ENCODE measurements around the gene RCAN1. TPM values are rescaled to one million over a fixed set of nuclear protein-coding genes. Genes with fewer than 3 reads are reported as not detected.

Gene RCAN1
- total RNA-seq (2021; ENCODE audit: unreplicated experiment) (9.7 TPM), Bru-seq, nascent RNA (percentile 50 among the genes with signal in this experiment), BruChase-seq, experiment 1, labeled RNA remaining after a 6-hour chase (percentile 51 among the genes with signal in this experiment), BruChase-seq, experiment 2, labeled RNA remaining after a 2-hour chase (percentile 47 among the genes with signal in this experiment)
- polyA plus RNA-seq (2012) = 11.0 and 11.2 TPM in 2 replicates
- long read RNA-seq, transcript RCAN1-201 (4 exons, 2,490 nt) = major isoform, 40 of 43 reads
- long read RNA-seq, partial matches to known transcripts = 0 of 43 reads
- long read RNA-seq, other reads (novel, unspliced or antisense) = 1 of 43 reads

DNA sequence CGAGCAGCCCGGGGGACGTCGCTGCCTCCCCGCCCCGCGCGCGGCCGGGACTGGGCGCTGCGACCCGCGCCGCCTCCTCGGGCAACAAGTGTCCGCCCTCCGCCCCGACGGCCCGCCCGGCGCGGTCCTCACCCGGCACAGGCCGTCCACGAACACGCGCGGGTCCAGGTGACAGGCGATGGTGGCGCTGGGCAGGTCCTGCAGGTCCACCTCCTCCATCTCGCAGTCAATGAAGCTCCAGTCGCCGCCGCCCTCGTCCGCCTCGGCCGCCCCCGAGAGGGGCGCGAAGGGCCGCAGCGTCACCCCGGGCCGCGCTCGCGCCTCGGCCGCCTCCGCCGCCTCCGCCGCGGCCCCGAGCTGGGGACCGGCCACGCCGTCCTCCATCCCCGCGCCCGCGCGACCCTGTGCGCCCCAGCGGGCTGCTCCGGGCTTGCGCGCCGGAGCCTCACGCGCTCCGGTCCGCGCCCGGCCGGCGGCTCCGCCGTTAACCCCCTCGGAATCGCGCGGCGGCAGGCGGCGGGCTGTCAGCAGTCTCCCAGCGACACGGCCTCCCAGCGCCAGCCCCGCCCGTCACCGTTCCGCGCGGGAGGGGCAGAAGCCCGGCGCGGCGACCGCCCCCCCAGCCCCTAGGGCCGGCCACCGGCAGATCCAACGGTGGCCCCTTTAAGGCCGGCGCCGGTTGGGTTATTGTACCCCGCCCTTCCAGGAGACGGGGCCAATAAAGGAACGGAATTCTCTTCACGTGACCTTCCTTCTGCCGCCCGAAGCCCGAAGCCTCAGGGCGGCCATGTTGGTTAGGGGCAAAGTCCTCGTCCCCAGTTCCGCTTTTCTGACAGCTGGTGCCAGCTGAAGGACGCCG lies at the start of gene RCAN1:
RCAN1 (minus strand) TSS at position 486 of the 859 bp plus-strand sequence; CDS start at position 384, 102 bp downstream.
- no peaks in the 10 kb centered on the region for H3K9me3 ChIP-seq (ENCODE audit: control insufficient read depth in 1 of 2, insufficient read depth in 1 of 2, low read depth in 1 of 2, low read length in 2 of 2)
- peak within 1 kb of the TSS; percentile 89 for H2AFZ ChIP-seq (ENCODE audit: low read depth, low read length, poor library complexity, severe bottlenecking)
- peaks cover 5 to 12% of the 10 kb centered on the region in 2 experiments; a peak in 3 of 4 replicates for H3K4me1 ChIP-seq (ENCODE audit: control insufficient read depth in 1 of 2, insufficient read depth in 2 of 2, low read length in 2 of 2)
- POLR2A ChIA-PET = no interaction called here
- ATAC-seq = peak; percentile 96
- H3K4me3 ChIP-seq (replicated peaks in 1 of 2; ENCODE audit: low read depth in 1 of 2, low read length in 2 of 2) = peak within 1 kb of the TSS; percentile 59 to 73
- DNase-seq (ENCODE audit: low read depth, low spot score) = peak; percentile 79
- RAD21 ChIA-PET (ENCODE audit: low non-redundant PET in 1 of 2, low total read pairs in 2 of 2, uncharacterized antibody in 2 of 2, unreplicated experiment in 2 of 2) = interaction anchor here in 1 of 2 experiments (0.6 kb wide), 1 partner anchor 159 kb away, joined by 3 read pairs; no protein-coding TSS in a partner anchor
- peak within 1 kb of the TSS; percentile 94 for H3K4me2 ChIP-seq (ENCODE audit: low read length)
- no peaks in the 10 kb centered on the region for H3K79me2 ChIP-seq (ENCODE audit: insufficient read depth, low read length)
- H3K9me2 ChIP-seq (ENCODE audit: insufficient read depth) = no peaks in the 10 kb centered on the region
- peak within 1 kb of the TSS; percentile 58 for H3K9ac ChIP-seq (ENCODE audit: low read length)
- BruUV-seq (replicated peaks) = no TSS peak
- H3K27me3 ChIP-seq (ENCODE audit: insufficient read depth, low read length) = no peaks in the 10 kb centered on the region
- H4K20me1 ChIP-seq (ENCODE audit: insufficient read depth) = no peaks in the 10 kb centered on the region
- H3K36me3 ChIP-seq (ENCODE audit: control insufficient read depth in 1 of 2, insufficient read depth in 2 of 2, low read length in 2 of 2) = no peaks in the 10 kb centered on the region
- CTCF ChIA-PET = interaction anchor here (2.1 kb wide), 1 partner anchor 12 kb away, joined by 10 read pairs; no protein-coding TSS in a partner anchor
- intact Hi-C loops (cut with micrococcal nuclease) = loop anchor here (2.0 to 10.0 kb wide), 2 partner anchors 16 to 60 kb away; no protein-coding TSS in a partner anchor
- TF ChIP-seq, protein P1, sequence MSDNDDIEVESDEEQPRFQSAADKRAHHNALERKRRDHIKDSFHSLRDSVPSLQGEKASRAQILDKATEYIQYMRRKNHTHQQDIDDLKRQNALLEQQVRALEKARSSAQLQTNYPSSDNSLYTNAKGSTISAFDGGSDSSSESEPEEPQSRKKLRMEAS (IDR thresholded peaks at IDR 0.05) = peak; percentile 68
- TF ChIP-seq, protein P2, sequence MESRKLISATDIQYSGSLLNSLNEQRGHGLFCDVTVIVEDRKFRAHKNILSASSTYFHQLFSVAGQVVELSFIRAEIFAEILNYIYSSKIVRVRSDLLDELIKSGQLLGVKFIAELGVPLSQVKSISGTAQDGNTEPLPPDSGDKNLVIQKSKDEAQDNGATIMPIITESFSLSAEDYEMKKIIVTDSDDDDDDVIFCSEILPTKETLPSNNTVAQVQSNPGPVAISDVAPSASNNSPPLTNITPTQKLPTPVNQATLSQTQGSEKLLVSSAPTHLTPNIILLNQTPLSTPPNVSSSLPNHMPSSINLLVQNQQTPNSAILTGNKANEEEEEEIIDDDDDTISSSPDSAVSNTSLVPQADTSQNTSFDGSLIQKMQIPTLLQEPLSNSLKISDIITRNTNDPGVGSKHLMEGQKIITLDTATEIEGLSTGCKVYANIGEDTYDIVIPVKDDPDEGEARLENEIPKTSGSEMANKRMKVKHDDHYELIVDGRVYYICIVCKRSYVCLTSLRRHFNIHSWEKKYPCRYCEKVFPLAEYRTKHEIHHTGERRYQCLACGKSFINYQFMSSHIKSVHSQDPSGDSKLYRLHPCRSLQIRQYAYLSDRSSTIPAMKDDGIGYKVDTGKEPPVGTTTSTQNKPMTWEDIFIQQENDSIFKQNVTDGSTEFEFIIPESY (IDR thresholded peaks at IDR 0.05; ENCODE audit: extremely low read depth, insufficient replicate concordance, low read length) = no peak
- TF ChIP-seq SP1 (IDR thresholded peaks at IDR 0.05; ENCODE audit: low read depth) (peak; percentile 90), EGR1 (IDR thresholded peaks at IDR 0.05; ENCODE audit: low read depth) (peak; percentile 72), CBX3 (IDR thresholded peaks at IDR 0.05; ENCODE audit: low read depth) (no peak), ELF1 (IDR thresholded peaks at IDR 0.05; ENCODE audit: borderline replicate concordance, low read depth) (peak; percentile 82), SRF (IDR thresholded peaks at IDR 0.05; ENCODE audit: low read depth) (no peak), YY1 (IDR thresholded peaks at IDR 0.05; ENCODE audit: extremely low read depth, insufficient replicate concordance, low read depth, low read length) (peak; percentile 99), EZH2 (IDR thresholded peaks at IDR 0.05) (no peak), POLR2AphosphoS5 (IDR thresholded peaks at IDR 0.05; ENCODE audit: low read depth, low read length) (no peak), ZFX (IDR thresholded peaks at IDR 0.05) (peak; percentile 72), SIN3A (IDR thresholded peaks at IDR 0.05; ENCODE audit: low read depth) (0 out of 2 replicates have a peak, but pooled peaks have one; percentile 61), EZH2phosphoT487 (IDR thresholded peaks at IDR 0.05; ENCODE audit: borderline replicate concordance) (no peak)
- TF ChIP-seq, protein P3, sequence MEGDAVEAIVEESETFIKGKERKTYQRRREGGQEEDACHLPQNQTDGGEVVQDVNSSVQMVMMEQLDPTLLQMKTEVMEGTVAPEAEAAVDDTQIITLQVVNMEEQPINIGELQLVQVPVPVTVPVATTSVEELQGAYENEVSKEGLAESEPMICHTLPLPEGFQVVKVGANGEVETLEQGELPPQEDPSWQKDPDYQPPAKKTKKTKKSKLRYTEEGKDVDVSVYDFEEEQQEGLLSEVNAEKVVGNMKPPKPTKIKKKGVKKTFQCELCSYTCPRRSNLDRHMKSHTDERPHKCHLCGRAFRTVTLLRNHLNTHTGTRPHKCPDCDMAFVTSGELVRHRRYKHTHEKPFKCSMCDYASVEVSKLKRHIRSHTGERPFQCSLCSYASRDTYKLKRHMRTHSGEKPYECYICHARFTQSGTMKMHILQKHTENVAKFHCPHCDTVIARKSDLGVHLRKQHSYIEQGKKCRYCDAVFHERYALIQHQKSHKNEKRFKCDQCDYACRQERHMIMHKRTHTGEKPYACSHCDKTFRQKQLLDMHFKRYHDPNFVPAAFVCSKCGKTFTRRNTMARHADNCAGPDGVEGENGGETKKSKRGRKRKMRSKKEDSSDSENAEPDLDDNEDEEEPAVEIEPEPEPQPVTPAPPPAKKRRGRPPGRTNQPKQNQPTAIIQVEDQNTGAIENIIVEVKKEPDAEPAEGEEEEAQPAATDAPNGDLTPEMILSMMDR (IDR thresholded peaks at IDR 0.05 in 2 of 3, conservative IDR thresholded peaks at IDR 0.05 in 1 of 3; ENCODE audit: borderline replicate concordance in 1 of 3, insufficient read depth in 1 of 3, low read depth in 2 of 3, low read length in 2 of 3) = no peak
- H3K27ac ChIP-seq (ENCODE audit: low read depth, low read length) = peak within 1 kb of the TSS; percentile 53; the same call in 1 of the 2 replicates
